ENCODE results near the gene ADAMTS6.

ADAMTS6 gene

DNA sequence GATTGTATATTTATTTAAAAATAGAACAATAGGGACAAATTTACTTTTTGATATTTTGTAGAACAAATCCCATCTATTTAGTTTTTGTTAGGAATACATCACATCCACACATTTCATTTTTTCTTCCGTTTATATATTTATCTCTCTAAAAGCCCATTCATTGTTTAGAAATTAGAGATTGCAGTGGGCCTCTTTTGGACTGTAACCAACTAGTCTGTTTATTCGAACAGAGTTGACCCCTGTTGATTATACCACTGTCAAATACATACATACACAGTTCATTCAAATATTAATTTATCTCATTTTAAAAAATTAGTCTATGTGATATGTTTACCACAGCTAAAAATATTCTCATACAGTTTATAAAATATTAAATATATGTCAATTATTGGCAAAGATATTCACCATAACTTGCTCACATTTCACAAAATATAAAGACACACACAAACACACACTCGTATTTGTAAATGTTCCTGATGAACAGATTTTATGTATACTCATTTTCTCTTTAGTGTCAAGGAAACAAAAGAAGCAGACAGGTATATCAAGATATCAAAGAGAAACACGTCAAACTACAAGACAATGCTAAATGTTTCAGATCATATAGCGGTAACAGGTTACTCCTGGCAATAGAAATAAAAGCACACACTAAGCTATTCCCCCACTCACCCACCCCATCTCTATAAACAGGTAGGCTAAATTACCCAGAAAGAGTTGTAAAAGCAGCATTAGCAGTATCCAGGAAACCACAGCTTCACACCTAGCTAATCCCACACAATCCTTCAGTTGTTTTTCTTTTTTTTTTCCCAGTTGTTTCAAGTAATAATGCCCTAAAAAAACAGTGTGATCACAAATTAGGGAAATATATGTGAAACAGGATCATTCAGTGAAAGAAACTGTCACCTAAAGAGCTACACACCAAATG lies 283.9 kb downstream of the ADAMTS6 start:
- Histone ChIP-seq H3K27ac (ENCODE audit: extremely low read depth, low read depth, low read length) (no peak overlapping the region), H3K9me3 (ENCODE audit: control insufficient read depth, insufficient read depth, low read depth, low read length) (no peaks in the 10 kb centered on the region), H3K36me3 (ENCODE audit: control insufficient read depth in 2 of 2, insufficient read depth in 1 of 2, low read length in 2 of 2) (no peaks in the 10 kb centered on the region), H3K4me3 (ENCODE audit: low read depth, low read length) (no peak overlapping the region), H3K4me1 (ENCODE audit: control insufficient read depth, insufficient read depth, low read length) (peaks cover 4% of the 10 kb centered on the region)
- ChIA-PET CTCF (interaction anchor here (0.6 to 0.7 kb wide), 3 partner anchors 47 to 88 kb away, joined by 3 to 5 read pairs (median 4); no protein-coding TSS in a partner anchor), POLR2A (interaction anchor here (1.0 kb wide), 1 partner anchor 160 kb away, joined by 4 read pairs; no protein-coding TSS in a partner anchor)
- TF ChIP-seq, protein P1, sequence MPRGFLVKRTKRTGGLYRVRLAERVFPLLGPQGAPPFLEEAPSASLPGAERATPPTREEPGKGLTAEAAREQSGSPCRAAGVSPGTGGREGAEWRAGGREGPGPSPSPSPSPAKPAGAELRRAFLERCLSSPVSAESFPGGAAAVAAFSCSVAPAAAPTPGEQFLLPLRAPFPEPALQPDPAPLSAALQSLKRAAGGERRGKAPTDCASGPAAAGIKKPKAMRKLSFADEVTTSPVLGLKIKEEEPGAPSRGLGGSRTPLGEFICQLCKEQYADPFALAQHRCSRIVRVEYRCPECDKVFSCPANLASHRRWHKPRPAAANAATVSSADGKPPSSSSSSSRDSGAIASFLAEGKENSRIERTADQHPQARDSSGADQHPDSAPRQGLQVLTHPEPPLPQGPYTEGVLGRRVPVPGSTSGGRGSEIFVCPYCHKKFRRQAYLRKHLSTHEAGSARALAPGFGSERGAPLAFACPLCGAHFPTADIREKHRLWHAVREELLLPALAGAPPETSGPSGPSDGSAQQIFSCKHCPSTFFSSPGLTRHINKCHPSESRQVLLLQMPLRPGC (tag by site-specific recombination; IDR thresholded peaks at IDR 0.05), result no peak
- TF ChIP-seq, protein P2, sequence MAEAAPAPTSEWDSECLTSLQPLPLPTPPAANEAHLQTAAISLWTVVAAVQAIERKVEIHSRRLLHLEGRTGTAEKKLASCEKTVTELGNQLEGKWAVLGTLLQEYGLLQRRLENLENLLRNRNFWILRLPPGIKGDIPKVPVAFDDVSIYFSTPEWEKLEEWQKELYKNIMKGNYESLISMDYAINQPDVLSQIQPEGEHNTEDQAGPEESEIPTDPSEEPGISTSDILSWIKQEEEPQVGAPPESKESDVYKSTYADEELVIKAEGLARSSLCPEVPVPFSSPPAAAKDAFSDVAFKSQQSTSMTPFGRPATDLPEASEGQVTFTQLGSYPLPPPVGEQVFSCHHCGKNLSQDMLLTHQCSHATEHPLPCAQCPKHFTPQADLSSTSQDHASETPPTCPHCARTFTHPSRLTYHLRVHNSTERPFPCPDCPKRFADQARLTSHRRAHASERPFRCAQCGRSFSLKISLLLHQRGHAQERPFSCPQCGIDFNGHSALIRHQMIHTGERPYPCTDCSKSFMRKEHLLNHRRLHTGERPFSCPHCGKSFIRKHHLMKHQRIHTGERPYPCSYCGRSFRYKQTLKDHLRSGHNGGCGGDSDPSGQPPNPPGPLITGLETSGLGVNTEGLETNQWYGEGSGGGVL (tag by site-specific recombination; IDR thresholded peaks at IDR 0.05), result 0 out of 2 replicates have a peak, but pooled peaks have one; percentile 30
- TF ChIP-seq EGR2 (tag by site-specific recombination; IDR thresholded peaks at IDR 0.05; ENCODE audit: low read depth), result peak; percentile 61
- TF ChIP-seq SCRT1 (tag by site-specific recombination; IDR thresholded peaks at IDR 0.05; ENCODE audit: borderline replicate concordance), result 0 out of 2 replicates have a peak, but pooled peaks have one; percentile 17
- no peak for TF ChIP-seq ZNF169 (tag by site-specific recombination; IDR thresholded peaks at IDR 0.05)
- TF ChIP-seq, protein P3, sequence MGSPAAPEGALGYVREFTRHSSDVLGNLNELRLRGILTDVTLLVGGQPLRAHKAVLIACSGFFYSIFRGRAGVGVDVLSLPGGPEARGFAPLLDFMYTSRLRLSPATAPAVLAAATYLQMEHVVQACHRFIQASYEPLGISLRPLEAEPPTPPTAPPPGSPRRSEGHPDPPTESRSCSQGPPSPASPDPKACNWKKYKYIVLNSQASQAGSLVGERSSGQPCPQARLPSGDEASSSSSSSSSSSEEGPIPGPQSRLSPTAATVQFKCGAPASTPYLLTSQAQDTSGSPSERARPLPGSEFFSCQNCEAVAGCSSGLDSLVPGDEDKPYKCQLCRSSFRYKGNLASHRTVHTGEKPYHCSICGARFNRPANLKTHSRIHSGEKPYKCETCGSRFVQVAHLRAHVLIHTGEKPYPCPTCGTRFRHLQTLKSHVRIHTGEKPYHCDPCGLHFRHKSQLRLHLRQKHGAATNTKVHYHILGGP (tag by site-specific recombination; IDR thresholded peaks at IDR 0.05), result peak; percentile 80
- TF ChIP-seq, protein P4, sequence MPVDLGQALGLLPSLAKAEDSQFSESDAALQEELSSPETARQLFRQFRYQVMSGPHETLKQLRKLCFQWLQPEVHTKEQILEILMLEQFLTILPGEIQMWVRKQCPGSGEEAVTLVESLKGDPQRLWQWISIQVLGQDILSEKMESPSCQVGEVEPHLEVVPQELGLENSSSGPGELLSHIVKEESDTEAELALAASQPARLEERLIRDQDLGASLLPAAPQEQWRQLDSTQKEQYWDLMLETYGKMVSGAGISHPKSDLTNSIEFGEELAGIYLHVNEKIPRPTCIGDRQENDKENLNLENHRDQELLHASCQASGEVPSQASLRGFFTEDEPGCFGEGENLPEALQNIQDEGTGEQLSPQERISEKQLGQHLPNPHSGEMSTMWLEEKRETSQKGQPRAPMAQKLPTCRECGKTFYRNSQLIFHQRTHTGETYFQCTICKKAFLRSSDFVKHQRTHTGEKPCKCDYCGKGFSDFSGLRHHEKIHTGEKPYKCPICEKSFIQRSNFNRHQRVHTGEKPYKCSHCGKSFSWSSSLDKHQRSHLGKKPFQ (tag by site-specific recombination; IDR thresholded peaks at IDR 0.05), result peak; percentile 56; the same call in 1 of the 2 replicates

DNA sequence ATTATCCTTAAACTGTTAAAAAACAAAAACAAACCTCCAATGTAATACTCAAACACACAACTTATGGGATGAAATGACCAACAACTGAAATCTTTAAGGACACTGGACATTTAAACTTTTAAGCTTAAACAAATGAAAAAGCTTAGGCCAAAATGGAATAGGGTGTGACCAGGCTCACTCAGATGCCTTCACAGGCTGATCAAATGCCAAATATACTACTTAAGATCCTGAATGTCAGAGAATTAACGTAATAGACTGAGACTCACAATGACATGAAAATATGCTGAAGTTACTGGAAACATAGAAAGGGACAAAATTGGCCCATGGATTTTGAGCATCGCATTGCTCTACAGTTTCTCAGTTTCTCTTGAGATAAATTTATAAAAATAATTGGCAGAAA lies 286.8 kb downstream of the ADAMTS6 start:
- Histone ChIP-seq H3K4me3 (ENCODE audit: low read depth, low read length) (no peak overlapping the region), H3K27ac (ENCODE audit: extremely low read depth, low read depth, low read length) (no peak overlapping the region), H3K4me1 (ENCODE audit: control insufficient read depth, insufficient read depth, low read length) (peaks cover under 1% of the 10 kb centered on the region; the same call in 1 of the 2 replicates), H3K9me3 (ENCODE audit: control insufficient read depth, insufficient read depth, low read depth, low read length) (no peaks in the 10 kb centered on the region), H3K36me3 (ENCODE audit: control insufficient read depth in 2 of 2, insufficient read depth in 1 of 2, low read length in 2 of 2) (no peaks in the 10 kb centered on the region)
- CTCF ChIA-PET, result interaction anchor here (0.6 to 1.1 kb wide), 2 partner anchors 23 to 288 kb away, joined by 3 read pairs; no protein-coding TSS in a partner anchor
- POLR2A ChIA-PET, result no interaction called here
- TF ChIP-seq KLF7 (tag by site-specific recombination; IDR thresholded peaks at IDR 0.05; ENCODE audit: borderline replicate concordance) (no peak), ZNF433 (tag by site-specific recombination; IDR thresholded peaks at IDR 0.05; ENCODE audit: low read depth) (no peak), ZNF155 (tag by site-specific recombination; IDR thresholded peaks at IDR 0.05) (no peak), ZNF585B (tag by site-specific recombination; IDR thresholded peaks at IDR 0.05) (no peak), ZNF416 (tag by site-specific recombination; IDR thresholded peaks at IDR 0.05) (no peak), ZBTB20 (tag by site-specific recombination; IDR thresholded peaks at IDR 0.05) (no peak), ZNF610 (tag by site-specific recombination; IDR thresholded peaks at IDR 0.05; ENCODE audit: borderline replicate concordance) (no peak), SCRT2 (tag by site-specific recombination; IDR thresholded peaks at IDR 0.05) (no peak), ZSCAN30 (tag by site-specific recombination; IDR thresholded peaks at IDR 0.05) (no peak)
- TF ChIP-seq, protein P5, sequence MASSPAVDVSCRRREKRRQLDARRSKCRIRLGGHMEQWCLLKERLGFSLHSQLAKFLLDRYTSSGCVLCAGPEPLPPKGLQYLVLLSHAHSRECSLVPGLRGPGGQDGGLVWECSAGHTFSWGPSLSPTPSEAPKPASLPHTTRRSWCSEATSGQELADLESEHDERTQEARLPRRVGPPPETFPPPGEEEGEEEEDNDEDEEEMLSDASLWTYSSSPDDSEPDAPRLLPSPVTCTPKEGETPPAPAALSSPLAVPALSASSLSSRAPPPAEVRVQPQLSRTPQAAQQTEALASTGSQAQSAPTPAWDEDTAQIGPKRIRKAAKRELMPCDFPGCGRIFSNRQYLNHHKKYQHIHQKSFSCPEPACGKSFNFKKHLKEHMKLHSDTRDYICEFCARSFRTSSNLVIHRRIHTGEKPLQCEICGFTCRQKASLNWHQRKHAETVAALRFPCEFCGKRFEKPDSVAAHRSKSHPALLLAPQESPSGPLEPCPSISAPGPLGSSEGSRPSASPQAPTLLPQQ (tag by site-specific recombination; IDR thresholded peaks at IDR 0.05), result no peak
- TF ChIP-seq, protein P6, sequence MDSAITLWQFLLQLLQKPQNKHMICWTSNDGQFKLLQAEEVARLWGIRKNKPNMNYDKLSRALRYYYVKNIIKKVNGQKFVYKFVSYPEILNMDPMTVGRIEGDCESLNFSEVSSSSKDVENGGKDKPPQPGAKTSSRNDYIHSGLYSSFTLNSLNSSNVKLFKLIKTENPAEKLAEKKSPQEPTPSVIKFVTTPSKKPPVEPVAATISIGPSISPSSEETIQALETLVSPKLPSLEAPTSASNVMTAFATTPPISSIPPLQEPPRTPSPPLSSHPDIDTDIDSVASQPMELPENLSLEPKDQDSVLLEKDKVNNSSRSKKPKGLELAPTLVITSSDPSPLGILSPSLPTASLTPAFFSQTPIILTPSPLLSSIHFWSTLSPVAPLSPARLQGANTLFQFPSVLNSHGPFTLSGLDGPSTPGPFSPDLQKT (IDR thresholded peaks at IDR 0.05; ENCODE audit: borderline replicate concordance, low read depth, low read length), result no peak
- TF ChIP-seq, protein P1 (tag by site-specific recombination; IDR thresholded peaks at IDR 0.05), result no peak
- TF ChIP-seq, protein P7, sequence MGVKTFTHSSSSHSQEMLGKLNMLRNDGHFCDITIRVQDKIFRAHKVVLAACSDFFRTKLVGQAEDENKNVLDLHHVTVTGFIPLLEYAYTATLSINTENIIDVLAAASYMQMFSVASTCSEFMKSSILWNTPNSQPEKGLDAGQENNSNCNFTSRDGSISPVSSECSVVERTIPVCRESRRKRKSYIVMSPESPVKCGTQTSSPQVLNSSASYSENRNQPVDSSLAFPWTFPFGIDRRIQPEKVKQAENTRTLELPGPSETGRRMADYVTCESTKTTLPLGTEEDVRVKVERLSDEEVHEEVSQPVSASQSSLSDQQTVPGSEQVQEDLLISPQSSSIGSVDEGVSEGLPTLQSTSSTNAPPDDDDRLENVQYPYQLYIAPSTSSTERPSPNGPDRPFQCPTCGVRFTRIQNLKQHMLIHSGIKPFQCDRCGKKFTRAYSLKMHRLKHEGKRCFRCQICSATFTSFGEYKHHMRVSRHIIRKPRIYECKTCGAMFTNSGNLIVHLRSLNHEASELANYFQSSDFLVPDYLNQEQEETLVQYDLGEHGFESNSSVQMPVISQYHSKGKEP (tag by site-specific recombination; IDR thresholded peaks at IDR 0.05), result no peak

Measured in HEK293 (cell line).